ENCODE results near the gene HTR3C. TPM values are rescaled to one million over a fixed set of nuclear protein-coding genes. Genes with fewer than 3 reads are reported as not detected.

The HTR3C gene
- total RNA-seq, 1 experiment from 2014 or later, result not detected

Other genes with a start within 250 kb of the HTR3C start
- 12.4 and 12.6 TPM in 2 replicates for gene MAP6D1, start 227.5 kb upstream of the HTR3C start, total RNA-seq (2014; rRNA removed)
- gene PARL, start 168.2 kb upstream of the HTR3C start, total RNA-seq (2014; rRNA removed), result 66.3 and 69.2 TPM in 2 replicates
- gene ABCC5, start 35.2 kb upstream of the HTR3C start, total RNA-seq (2014; rRNA removed), result 16.1 and 24.9 TPM in 2 replicates
- not detected in 2 replicates for gene HTR3D, start 21.3 kb upstream of the HTR3C start, total RNA-seq (2014; rRNA removed)
- not detected in 2 replicates for gene HTR3E, start 44.0 kb downstream of the HTR3C start, total RNA-seq (2014; rRNA removed)
- gene EIF2B5, start 82.3 kb downstream of the HTR3C start, total RNA-seq (2014; rRNA removed), result 51.3 and 57.0 TPM in 2 replicates
- gene DVL3, start 102.3 kb downstream of the HTR3C start, total RNA-seq (2014; rRNA removed), result 50.6 and 56.1 TPM in 2 replicates
- gene AP2M1, start 121.8 kb downstream of the HTR3C start, total RNA-seq (2014; rRNA removed), result 522 and 538 TPM in 2 replicates
- 84.7 and 85.5 TPM in 2 replicates for gene ABCF3, start 133.2 kb downstream of the HTR3C start, total RNA-seq (2014; rRNA removed)
- gene VWA5B2, start 176.5 kb downstream of the HTR3C start, total RNA-seq (2014; rRNA removed), result 1.4 and 1.9 TPM in 2 replicates
- gene ALG3, start 195.9 kb downstream of the HTR3C start, total RNA-seq (2014; rRNA removed), result 65.9 and 89.0 TPM in 2 replicates
- 27.3 and 37.8 TPM in 2 replicates for gene EEF1AKMT4, start 196.6 kb downstream of the HTR3C start, total RNA-seq (2014; rRNA removed)
- 1.1 and 1.2 TPM in 2 replicates for gene CAMK2N2, start 208.5 kb downstream of the HTR3C start, total RNA-seq (2014; rRNA removed)
- not detected in 2 replicates for gene ECE2, start 223.0 kb downstream of the HTR3C start, total RNA-seq (2014; rRNA removed)
- 1,057 and 1,393 TPM in 2 replicates for gene PSMD2, start 246.2 kb downstream of the HTR3C start, total RNA-seq (2014; rRNA removed)

All from PC-3 (cell line).